ENCODE measurements around the gene CFAP100.

CFAP100 gene

GRCh38 chr3:126439346-126439967 is 44.7 kb downstream of the CFAP100 start:
- no peak for DNase-seq (ENCODE audit: low read depth in 3 of 3, low spot score in 1 of 3)

GRCh38 chr3:126439968-126440708 is 45.4 kb downstream of the CFAP100 start:
- DNase-seq (ENCODE audit: low read depth in 3 of 3, low spot score in 1 of 3), result no peak

- no peak for DNase-seq (ENCODE audit: low read depth in 3 of 3, low spot score in 1 of 3)
Measured at GRCh38 chr3:126440709-126440995, 45.9 kb downstream of the CFAP100 start.

DNA sequence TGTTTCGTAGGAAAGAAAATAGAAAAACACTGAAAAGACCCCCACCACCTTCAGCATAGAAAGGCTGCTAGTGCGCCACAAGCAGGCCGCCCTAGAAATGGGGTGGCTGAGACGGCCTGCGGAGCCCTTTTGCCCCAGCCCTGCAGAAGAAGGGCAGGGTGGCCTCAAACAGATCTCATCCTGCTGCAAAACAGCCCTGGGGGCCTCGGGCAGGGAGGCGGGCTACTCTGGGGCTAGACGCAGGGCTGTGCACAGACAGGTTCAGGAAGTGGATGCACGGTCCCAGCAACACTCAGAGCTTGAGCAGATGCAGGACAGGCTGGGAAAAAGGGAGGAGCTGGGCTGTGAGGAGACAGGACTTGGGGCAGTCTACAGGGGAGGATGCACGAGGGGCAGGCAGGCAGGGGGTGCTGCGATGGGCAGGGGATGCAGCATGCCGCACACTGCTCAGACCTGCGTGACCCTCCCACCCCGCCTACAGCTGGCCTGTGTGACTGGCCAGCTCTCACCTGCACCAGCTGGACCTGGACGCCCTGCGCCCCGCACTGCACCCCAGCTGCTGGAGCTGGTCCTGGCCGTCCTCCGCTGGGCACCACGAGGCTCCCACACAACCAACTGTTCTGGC is 46.7 kb downstream of the CFAP100 start:
- no peak for DNase-seq (ENCODE audit: low read depth in 3 of 3, low spot score in 1 of 3)

DNA sequence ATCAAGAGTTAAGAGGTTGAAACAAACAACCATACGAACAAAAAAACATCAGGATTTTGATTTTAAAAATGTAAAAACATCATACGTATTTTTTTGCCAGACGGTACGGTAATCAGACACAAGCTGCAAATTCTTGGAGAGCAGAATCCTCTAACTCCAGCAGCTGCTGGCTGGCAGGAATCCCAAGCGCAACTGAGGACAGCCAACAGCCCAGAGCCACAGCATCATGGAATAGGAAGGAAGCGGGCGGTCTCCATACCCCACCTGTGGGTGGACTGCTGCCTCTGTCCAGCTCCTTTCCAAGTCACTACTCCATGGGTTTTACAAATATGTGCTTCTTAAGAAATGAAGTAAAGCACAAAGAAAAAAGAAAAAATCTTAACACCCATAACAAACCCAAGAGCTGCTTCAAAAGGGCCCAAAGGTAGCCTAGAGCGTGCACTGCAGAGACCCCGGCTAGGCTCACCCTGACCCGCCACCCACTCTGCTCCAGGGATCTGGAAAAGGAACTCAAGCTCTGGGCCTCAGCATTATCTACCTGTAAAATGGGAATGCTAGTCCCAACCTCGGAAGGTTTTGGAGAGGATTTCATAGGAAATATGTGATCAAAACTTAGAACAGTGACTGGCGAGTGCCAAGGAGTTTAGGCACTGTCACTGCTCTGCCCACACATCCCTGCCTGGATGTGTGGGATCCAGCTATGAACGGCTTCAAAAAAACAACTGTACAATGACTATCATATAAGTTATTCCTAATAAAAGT is 47.6 kb downstream of the CFAP100 start:
- DNase-seq (ENCODE audit: low read depth in 3 of 3, low spot score in 1 of 3), result no peak

GRCh38 chr3:126442856-126443242 is 48.1 kb downstream of the CFAP100 start:
- no peak for DNase-seq (ENCODE audit: low read depth in 3 of 3, low spot score in 1 of 3)

DNA sequence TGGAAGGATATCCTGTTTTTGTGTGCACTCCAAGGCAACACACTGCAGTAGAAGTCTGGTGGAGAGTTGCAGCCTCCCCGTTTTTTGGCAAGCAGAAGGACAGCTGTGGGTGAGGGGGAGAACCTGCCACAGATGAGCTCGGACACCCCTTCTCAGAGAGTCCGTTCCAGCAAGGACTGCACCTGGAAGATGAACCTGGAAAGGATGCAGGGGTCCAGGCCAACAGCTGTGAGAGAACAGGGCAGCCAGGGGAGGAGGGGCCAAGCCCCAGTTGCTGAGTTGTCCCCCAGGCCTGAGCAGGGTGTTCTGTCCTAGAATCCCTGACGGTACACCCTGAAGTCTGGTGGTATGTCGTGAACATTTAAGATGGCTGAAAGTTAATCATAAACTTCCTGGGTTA is 50.8 kb downstream of the CFAP100 start:
- no peak for DNase-seq (ENCODE audit: low read depth in 3 of 3, low spot score in 1 of 3)

DNA sequence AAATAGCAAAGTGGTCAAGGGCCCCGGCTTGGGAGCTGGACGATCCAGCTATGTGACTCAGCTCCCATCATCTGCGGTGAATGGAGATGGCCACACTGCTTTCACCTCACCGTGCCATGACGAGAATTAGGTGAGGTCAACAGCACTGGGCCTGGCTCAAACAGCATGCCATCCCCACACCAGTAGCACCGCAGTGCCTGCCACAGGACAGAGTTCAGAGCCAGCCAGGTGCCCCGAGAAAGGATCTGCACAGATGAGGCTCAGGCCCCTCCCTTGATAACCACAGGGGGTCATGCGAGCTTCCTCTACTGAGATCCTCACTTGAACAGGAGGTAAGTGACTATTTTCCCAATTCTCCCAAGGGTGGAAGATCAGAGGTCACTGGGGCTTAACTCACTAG is 51.6 kb downstream of the CFAP100 start:
- no peak for DNase-seq (ENCODE audit: low read depth in 3 of 3, low spot score in 1 of 3)

- DNase-seq (ENCODE audit: low read depth in 3 of 3, low spot score in 1 of 3), result no peak
Measured at GRCh38 chr3:126446791-126447190, 52.1 kb downstream of the CFAP100 start.

DNA sequence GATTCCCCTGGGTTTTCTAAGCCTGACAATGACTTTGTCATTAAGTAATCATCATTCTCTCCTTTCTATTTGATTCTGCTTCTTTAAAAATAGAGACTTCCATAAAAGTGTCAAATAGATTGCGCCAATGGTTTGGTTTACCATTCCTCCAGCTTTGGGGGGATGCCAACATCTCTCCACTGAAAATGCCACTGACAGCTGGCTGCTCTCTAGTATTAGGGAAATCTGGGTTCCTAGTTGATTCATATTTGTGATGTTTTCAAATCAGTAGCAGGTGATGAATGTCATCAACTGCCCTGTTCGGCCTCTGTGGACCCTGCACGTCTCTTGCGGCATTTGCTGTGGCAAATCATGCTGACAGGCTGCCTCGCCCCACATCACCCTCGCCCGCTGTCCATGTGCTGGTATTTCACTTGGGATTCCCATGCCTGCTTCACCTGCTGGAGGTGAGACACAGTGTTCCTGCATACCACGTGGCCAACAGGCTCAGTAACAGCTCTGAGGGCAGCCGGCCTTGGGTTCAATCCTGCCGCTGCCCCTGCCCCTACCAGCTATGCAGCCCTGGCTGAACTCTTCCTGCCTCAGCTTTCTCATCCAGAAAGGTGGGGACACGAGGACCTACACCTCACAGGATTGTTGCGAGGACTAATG is 52.9 kb downstream of the CFAP100 start:
- DNase-seq (ENCODE audit: low read depth in 3 of 3, low spot score in 1 of 3), result no peak

GRCh38 chr3:126448136-126448892 is 53.6 kb downstream of the CFAP100 start:
- DNase-seq (ENCODE audit: low read depth in 3 of 3, low spot score in 1 of 3), result no peak

- no peak for DNase-seq (ENCODE audit: low read depth in 3 of 3, low spot score in 1 of 3)
Measured at GRCh38 chr3:126448893-126449180, 54.1 kb downstream of the CFAP100 start.

GRCh38 chr3:126449621-126450051 is 54.9 kb downstream of the CFAP100 start:
- DNase-seq (ENCODE audit: low read depth in 3 of 3, low spot score in 1 of 3), result no peak

GRCh38 chr3:126450219-126450618 is 55.5 kb downstream of the CFAP100 start:
- DNase-seq (ENCODE audit: low read depth in 3 of 3, low spot score in 1 of 3), result no peak

DNA sequence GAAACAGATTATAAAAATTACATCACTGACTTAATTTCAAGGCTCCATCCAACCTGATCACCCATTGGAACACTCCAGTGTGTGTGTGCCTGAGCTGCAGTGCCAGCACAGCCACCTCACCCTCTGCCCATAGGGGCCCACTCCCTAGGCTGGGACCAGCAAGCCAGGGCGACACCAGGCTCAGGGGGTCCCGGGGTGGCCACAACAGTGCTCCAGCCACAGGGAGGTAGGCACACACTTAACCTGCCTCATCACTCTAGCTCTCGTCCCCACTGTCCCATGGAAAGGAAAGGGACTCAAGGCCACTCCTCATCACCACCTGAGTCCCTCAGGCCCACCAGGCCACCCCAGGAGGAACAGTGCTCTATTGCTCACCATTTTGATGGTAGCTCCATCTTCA is 56.0 kb downstream of the CFAP100 start:
- DNase-seq (ENCODE audit: low read depth in 3 of 3, low spot score in 1 of 3), result no peak

DNA sequence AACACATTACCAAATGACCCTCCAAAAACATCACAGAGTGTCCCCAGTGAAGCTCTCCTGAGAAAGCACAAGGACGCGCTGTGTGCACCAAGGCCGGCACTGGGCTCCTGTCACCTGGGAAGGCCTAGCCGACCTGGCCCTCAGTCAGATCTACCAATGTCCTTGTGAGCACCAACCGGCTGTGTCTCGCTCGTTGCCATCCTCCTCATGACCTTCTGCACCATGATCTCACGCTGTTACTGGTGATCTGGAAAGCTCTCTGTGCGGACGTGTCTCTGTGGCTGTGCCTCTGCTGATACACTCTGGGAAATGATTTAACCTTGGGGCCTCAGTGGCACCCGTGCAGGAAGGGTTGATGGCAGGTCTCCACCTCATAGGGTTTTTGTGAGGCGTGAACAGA is 56.8 kb downstream of the CFAP100 start:
- DNase-seq (ENCODE audit: low read depth in 3 of 3, low spot score in 1 of 3), result no peak

DNA sequence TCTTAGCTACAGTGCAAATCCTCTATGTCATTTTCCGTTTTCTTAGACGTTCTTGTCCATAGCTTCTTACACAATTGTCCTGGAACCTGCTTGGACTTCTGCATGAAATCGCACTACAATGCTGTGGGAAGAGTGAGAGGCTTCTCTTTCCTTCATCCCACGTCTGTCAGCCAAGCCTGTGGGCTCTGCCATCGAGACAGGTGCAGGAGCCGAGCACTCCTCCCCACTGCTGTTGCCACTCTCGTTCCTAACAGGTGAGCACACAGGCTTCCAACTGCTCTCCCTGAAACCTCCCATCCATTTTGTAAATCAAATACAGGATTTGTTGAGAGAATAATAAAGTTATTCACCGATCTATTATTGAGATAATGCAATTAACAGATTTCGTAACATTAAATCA is 57.5 kb downstream of the CFAP100 start:
- DNase-seq (ENCODE audit: low read depth in 3 of 3, low spot score in 1 of 3), result no peak

GRCh38 chr3:126454025-126454424 is 59.3 kb downstream of the CFAP100 start:
- no peak for DNase-seq (ENCODE audit: low read depth in 3 of 3, low spot score in 1 of 3)

- DNase-seq (ENCODE audit: low read depth in 3 of 3, low spot score in 1 of 3), result no peak
Measured at GRCh38 chr3:126454437-126455198, 59.9 kb downstream of the CFAP100 start.

- DNase-seq (ENCODE audit: low read depth in 3 of 3, low spot score in 1 of 3), result no peak
Measured at GRCh38 chr3:126456211-126456610, 61.5 kb downstream of the CFAP100 start.

Measured in stimulated activated CD4-positive, alpha-beta T cell treated with anti-CD3 and anti-CD28 coated beads, TNF-alpha, amount 100 ng/mL, for 1 hour (primary cell).